OCI-LY1 (cell line): ENCODE data around the gene S100A8.

Experiments
- H2AFZ ChIP-seq: fragments of 200-600 bp; sonication (generic), shearing (Covaris generic); 2 replicates; pipeline ENCODE4 v1.6.0; 2014; ENCODE audit warnings: antibody characterized with exemption, mild to moderate bottlenecking, low read length
- H3F3A ChIP-seq: fragments of 200-600 bp; sonication (generic), shearing (Covaris generic); 2 replicates; pipeline ENCODE4 v1.6.0; 2014; ENCODE audit warnings: mild to moderate bottlenecking, antibody characterized with exemption, low read length, moderate library complexity; ENCODE audit not compliant: insufficient read depth
- H3K27ac ChIP-seq: fragments of 200-600 bp; sonication (generic); 2 replicates; pipeline ENCODE4 v1.5.1; 2014; ENCODE audit warnings: low read length, mixed run types, mild to moderate bottlenecking, low read depth; ENCODE audit not compliant: poor library complexity, severe bottlenecking
- H3K27me3 ChIP-seq: fragments of 200-600 bp; sonication (generic); 2 replicates; pipeline ENCODE4 v1.6.0; 2014; ENCODE audit warnings: antibody characterized with exemption, mild to moderate bottlenecking, low read length, moderate library complexity; ENCODE audit not compliant: insufficient read depth
- H3K36me3 ChIP-seq: fragments of 200-600 bp; sonication (generic); 2 replicates; pipeline ENCODE4 v1.6.1; 2014; ENCODE audit warnings: mild to moderate bottlenecking, antibody characterized with exemption, low read length, moderate library complexity, mixed read lengths; ENCODE audit not compliant: insufficient read depth
- H3K4me1 ChIP-seq: fragments of 200-600 bp; sonication (generic); 2 replicates; pipeline ENCODE4 v1.5.1; 2014; ENCODE audit warnings: mild to moderate bottlenecking, low read length, moderate library complexity; ENCODE audit not compliant: insufficient read depth, severe bottlenecking
- H3K4me2 ChIP-seq: fragments of 200-600 bp; sonication (generic), shearing (Covaris generic); 2 replicates; pipeline ENCODE4 v1.6.1; 2014; ENCODE audit warnings: low read length
- H3K4me3 ChIP-seq: fragments of 200-600 bp; sonication (generic); 2 replicates; pipeline ENCODE4 v1.5.1; 2014; ENCODE audit warnings: low read length, low read depth, mild to moderate bottlenecking, mixed read lengths; ENCODE audit not compliant: poor library complexity, severe bottlenecking
- H3K79me2 ChIP-seq: fragments of 200-600 bp; shearing (Covaris generic); 2 replicates; pipeline ENCODE4 v1.6.1; 2016; ENCODE audit warnings: mixed run types, low read length, mixed read lengths; ENCODE audit not compliant: insufficient read depth
- H3K9ac ChIP-seq: fragments of 200-600 bp; sonication (generic), shearing (Covaris generic); 2 replicates; pipeline ENCODE4 v1.6.1; 2014; ENCODE audit warnings: mild to moderate bottlenecking, low read length, mixed read lengths
- H3K9me2 ChIP-seq: fragments of 200-600 bp; sonication (generic), shearing (Covaris generic); 2 replicates; pipeline ENCODE4 v1.6.1; 2014; ENCODE audit warnings: low read depth, mild to moderate bottlenecking, low read length, mixed read lengths
- H3K9me3 ChIP-seq: fragments of 200-600 bp; shearing (Covaris generic); 2 replicates; pipeline ENCODE4 v1.6.1; 2014; ENCODE audit warnings: low read length, mixed read lengths
- H4K20me1 ChIP-seq: fragments of 200-600 bp; sonication (generic), shearing (Covaris generic); 2 replicates; pipeline ENCODE4 v1.6.0; 2016; ENCODE audit warnings: mild to moderate bottlenecking, low read length; ENCODE audit not compliant: insufficient read depth
- EZH2 ChIP-seq: fragments of 200-600 bp; sonication (generic), shearing (Covaris generic); IDR thresholded peaks from 2 replicates; pipeline ENCODE4 v1.8.0; 2017; ENCODE audit warnings: borderline replicate concordance, mixed run types, mild to moderate bottlenecking, antibody characterized with exemption, low read length, moderate library complexity, mixed read lengths
- TF ChIP-seq, protein P1 (sequence below): fragments of 200-600 bp; sonication (generic), shearing (Covaris generic); IDR thresholded peaks from 2 replicates; pipeline ENCODE4 v1.5.1; 2017; ENCODE audit warnings: mild to moderate bottlenecking, antibody characterized with exemption, low read length, moderate library complexity, mixed read lengths

Gene S100A8

DNA sequence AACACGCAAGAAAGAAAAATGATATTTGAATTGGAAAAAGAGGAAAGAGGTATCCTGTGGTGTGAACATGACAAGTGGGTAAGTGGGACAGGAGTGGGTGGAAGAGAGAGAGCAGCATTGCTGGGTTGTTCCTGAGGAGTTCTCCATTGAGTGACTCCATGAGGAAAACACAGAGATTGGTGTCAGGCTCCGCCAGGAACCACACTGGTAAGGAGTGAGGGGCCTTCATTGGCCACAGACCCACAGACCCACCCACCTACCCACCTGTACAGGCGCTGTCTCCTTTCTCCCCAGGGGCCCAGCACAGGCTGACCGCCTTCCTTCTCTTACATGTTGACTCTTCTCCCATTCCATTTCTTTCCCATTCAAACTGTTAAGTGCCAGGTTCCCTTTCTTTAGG, 46.4 kb upstream of the S100A8 start:
- H3K36me3 ChIP-seq, result no peaks in the 10 kb centered on the region
- no peaks in the 10 kb centered on the region for H3K9me2 ChIP-seq
- H4K20me1 ChIP-seq, result no peaks in the 10 kb centered on the region
- H2AFZ ChIP-seq, result no peak overlapping the region
- no peak for TF ChIP-seq EZH2
- TF ChIP-seq, protein P1, sequence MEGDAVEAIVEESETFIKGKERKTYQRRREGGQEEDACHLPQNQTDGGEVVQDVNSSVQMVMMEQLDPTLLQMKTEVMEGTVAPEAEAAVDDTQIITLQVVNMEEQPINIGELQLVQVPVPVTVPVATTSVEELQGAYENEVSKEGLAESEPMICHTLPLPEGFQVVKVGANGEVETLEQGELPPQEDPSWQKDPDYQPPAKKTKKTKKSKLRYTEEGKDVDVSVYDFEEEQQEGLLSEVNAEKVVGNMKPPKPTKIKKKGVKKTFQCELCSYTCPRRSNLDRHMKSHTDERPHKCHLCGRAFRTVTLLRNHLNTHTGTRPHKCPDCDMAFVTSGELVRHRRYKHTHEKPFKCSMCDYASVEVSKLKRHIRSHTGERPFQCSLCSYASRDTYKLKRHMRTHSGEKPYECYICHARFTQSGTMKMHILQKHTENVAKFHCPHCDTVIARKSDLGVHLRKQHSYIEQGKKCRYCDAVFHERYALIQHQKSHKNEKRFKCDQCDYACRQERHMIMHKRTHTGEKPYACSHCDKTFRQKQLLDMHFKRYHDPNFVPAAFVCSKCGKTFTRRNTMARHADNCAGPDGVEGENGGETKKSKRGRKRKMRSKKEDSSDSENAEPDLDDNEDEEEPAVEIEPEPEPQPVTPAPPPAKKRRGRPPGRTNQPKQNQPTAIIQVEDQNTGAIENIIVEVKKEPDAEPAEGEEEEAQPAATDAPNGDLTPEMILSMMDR, result no peak
- H3K27me3 ChIP-seq, result 0 out of 2 replicates have a peak, but pooled peaks cover 4% of the 10 kb centered on the region
- no peak overlapping the region for H3K9ac ChIP-seq
- no peaks in the 10 kb centered on the region for H3K79me2 ChIP-seq
- H3F3A ChIP-seq, result no peaks in the 10 kb centered on the region
- no peak overlapping the region for H3K4me3 ChIP-seq
- H3K9me3 ChIP-seq, result no peaks in the 10 kb centered on the region
- no peak overlapping the region for H3K4me2 ChIP-seq
- no peaks in the 10 kb centered on the region for H3K4me1 ChIP-seq
- no peak overlapping the region for H3K27ac ChIP-seq

- H3K4me1 ChIP-seq, result no peaks in the 10 kb centered on the region
- H3K9me3 ChIP-seq, result no peaks in the 10 kb centered on the region
- 0 out of 2 replicates have a peak, but pooled peaks cover 4% of the 10 kb centered on the region for H3K27me3 ChIP-seq
- no peak overlapping the region for H3K4me3 ChIP-seq
- no peaks in the 10 kb centered on the region for H3F3A ChIP-seq
- no peak for TF ChIP-seq EZH2
- TF ChIP-seq, protein P1, result no peak
- H4K20me1 ChIP-seq, result no peaks in the 10 kb centered on the region
- no peak overlapping the region for H3K9ac ChIP-seq
- H3K36me3 ChIP-seq, result no peaks in the 10 kb centered on the region
- H3K4me2 ChIP-seq, result no peak overlapping the region
- no peak overlapping the region for H3K27ac ChIP-seq
- H3K9me2 ChIP-seq, result no peaks in the 10 kb centered on the region
- H2AFZ ChIP-seq, result no peak overlapping the region
- no peaks in the 10 kb centered on the region for H3K79me2 ChIP-seq
Measured at GRCh38 chr1:153434746-153435455, 44.0 kb upstream of the S100A8 start.

- no peaks in the 10 kb centered on the region for H3K9me2 ChIP-seq
- no peaks in the 10 kb centered on the region for H3K36me3 ChIP-seq
- no peak overlapping the region for H3K4me2 ChIP-seq
- H3K79me2 ChIP-seq, result no peaks in the 10 kb centered on the region
- no peaks in the 10 kb centered on the region for H3K4me1 ChIP-seq
- no peaks in the 10 kb centered on the region for H4K20me1 ChIP-seq
- no peak overlapping the region for H3K27ac ChIP-seq
- H3F3A ChIP-seq, result no peaks in the 10 kb centered on the region
- H3K27me3 ChIP-seq, result 0 out of 2 replicates have a peak, but pooled peaks cover 3% of the 10 kb centered on the region
- no peak overlapping the region for H3K9ac ChIP-seq
- H3K4me3 ChIP-seq, result no peak overlapping the region
- no peaks in the 10 kb centered on the region for H3K9me3 ChIP-seq
- TF ChIP-seq, protein P1, result no peak
- TF ChIP-seq EZH2, result no peak
- no peak overlapping the region for H2AFZ ChIP-seq
Measured at GRCh38 chr1:153432874-153433681, 42.2 kb upstream of the S100A8 start.
